SK-N-SH (cell line): ENCODE results near the gene TAS1R3.

Source experiments
- CTCF ChIP-seq: fragments of 200-600 bp; sonication (generic); IDR thresholded peaks from 2 replicates; pipeline ENCODE4 v1.6.1; 2017; ENCODE audit warnings: antibody characterized with exemption, mild to moderate bottlenecking, moderate library complexity
- ELF1 ChIP-seq: IDR thresholded peaks from 2 replicates; pipeline ENCODE4 v1.4.0; 2012
- PBX3 ChIP-seq: IDR thresholded peaks from 2 replicates; pipeline ENCODE4; 2012
- POLR2AphosphoS5 ChIP-seq: IDR thresholded peaks from 2 replicates; pipeline ENCODE4 v1.6.1; 2012; ENCODE audit warnings: low read depth, low read length
- SIN3A ChIP-seq: IDR thresholded peaks from 2 replicates; pipeline ENCODE4 v1.6.1; 2012; ENCODE audit warnings: low read depth, mild to moderate bottlenecking, low read length, moderate library complexity, borderline replicate concordance
- TCF12 ChIP-seq: IDR thresholded peaks from 2 replicates; pipeline ENCODE4 v1.4.0; 2012

DNA sequence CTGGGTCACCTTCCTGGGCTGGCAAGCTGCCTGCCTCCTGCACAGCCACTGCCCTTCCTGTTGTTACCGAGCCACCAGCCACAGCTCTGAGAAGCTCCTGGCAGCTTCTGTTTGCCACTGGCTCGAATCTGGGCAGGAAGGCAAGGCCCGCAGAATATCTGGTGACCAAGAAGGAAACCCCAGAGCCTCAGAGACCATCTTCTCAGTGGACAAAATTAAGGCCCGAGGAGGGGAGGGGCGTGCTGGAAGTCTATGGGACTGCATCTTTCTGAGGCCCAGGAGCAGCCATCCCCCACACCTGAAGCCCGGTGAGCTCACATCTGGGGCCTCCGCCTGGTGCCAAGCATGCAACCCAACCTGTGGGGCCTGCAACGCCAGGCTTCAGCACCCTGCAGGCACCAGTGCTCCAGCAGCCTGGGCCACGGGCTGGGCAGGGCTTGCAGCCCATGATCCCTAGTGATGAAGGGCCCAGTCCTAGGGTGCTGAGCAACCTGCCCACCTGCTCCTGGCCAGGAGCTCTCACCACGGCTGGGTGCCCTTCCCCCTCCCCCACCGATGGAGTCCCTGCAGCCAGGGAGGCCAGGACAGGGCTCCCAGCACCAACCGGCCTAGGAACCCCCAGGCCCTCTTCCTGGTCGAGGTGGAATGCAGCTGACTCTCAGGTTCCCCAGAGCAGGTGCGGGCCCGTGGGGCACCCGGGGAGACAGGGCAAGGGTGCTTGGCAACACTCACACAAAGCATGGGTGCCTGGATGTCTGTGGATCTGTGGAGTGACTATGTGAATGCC is 5.6 kb upstream of the TAS1R3 start:
- no peak for TF ChIP-seq CTCF
- no peak for TF ChIP-seq POLR2AphosphoS5
- no peak for TF ChIP-seq TCF12
- TF ChIP-seq ELF1 = no peak
- TF ChIP-seq SIN3A = no peak
- no peak for TF ChIP-seq PBX3
